GM12865 (cell line): ENCODE data around the gene CARD11.

Experiments used
- DNase-seq: peaks from one replicate; pipeline ENCODE4 v3.0.0; 2010; ENCODE audit warnings: low read depth
- H3K4me3 ChIP-seq: 2 replicates; pipeline ENCODE4 v1.5.1; 2011; ENCODE audit warnings: mild to moderate bottlenecking, low read depth, low read length, control low read depth
- CTCF ChIP-seq: IDR thresholded peaks from 2 replicates; pipeline ENCODE4 v1.5.1; 2011; ENCODE audit warnings: low read length, control low read depth, low read depth, inconsistent platforms; ENCODE audit not compliant: insufficient read depth; ENCODE audit errors: missing control alignments

Gene CARD11

GRCh38 chr7:2904202-2904601, 139.5 kb downstream of the CARD11 start:
- no peak for TF ChIP-seq CTCF
- DNase-seq: no peak
- no peak overlapping the region for H3K4me3 ChIP-seq

DNA sequence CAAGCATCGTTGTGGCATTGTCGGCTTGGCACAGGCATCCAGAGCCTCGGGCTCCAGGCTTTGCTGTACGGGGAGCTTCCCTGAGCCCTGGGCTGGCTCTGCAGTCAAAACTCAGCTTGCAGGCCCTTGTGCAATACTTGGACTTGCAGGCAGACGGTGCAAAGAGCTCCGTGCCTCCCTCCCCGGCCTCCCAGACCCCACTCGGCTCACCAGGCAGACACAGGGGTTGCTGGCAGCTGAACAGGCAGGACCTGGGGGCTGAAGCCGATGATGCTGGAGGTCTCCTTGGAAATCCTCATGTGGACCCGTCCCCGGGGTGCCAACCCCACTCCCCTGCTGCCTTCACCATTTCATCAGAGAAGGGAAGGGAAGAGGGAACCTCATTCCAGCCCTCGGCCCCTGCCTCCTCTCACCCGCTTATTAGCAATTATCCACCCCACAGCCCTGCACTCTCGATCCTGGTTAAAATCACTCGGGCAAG, 139.9 kb downstream of the CARD11 start:
- TF ChIP-seq CTCF: no peak
- no peak overlapping the region for H3K4me3 ChIP-seq
- DNase-seq: no peak

DNA sequence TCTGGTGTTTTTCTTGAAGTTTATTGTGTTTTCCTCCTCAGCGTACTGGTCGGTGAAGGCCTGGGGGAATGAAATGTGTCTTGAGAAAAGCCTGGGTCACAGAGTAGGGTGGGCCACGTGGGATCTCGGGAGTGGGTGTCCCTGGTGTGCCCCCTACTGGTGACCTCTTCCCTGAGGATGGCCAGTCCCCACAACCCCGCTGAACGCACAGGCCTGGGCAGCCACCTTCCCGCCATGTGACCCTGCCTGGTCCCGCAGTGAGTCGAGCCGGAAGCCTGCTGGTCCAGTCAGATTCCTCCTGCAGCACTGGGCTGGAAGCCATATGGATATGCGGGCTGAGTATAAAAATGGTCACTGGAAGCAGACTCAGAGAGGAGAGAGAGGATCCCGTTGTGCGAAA, 146.6 kb downstream of the CARD11 start:
- H3K4me3 ChIP-seq: no peak overlapping the region
- DNase-seq: no peak
- TF ChIP-seq CTCF: no peak

GRCh38 chr7:2896131-2896530, 147.5 kb downstream of the CARD11 start:
- no peak for DNase-seq
- TF ChIP-seq CTCF: no peak
- H3K4me3 ChIP-seq: no peak overlapping the region

DNA sequence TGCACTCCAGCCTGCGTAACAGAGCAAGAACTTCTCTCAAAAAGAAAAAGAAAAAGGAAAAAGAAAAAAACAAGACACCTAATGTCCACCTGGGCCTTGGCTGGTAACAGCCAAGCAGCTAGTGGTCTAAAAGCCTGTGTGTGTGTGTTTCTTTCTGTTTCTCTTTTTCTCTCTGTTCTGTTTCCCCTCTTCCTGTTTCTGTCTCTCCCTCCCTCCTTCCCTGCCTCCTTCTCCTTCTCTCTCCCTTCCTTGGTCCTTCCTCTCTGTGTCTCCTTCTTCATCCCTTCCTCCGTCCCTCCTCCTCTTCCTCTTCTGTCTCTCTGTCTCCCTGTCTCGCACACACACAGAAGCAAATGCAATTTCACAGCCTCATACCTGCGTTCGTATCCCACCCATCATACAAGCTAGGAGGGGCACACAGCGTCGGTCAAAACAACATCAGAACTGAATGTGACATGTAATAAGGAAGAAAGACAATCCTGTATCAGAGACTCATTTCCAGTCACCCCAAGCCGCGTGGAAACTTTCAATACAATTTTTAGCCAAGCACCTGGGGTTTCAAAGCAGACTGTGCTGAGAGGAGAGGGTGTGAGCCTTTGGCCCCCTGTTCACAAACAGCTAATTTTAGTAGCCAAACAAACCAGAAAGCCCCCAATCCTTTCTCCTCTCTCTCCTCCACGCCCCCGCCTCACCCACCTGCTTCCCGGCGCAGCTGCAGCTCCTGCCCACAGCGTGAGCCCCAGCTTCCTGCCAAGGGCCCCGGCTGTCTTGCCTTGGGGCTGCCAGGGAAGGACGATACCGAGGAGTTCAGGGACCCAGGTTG, 149.3 kb downstream of the CARD11 start:
- TF ChIP-seq CTCF: no peak
- DNase-seq: peak; percentile 83
- peak overlapping the region; percentile 59 for H3K4me3 ChIP-seq

DNA sequence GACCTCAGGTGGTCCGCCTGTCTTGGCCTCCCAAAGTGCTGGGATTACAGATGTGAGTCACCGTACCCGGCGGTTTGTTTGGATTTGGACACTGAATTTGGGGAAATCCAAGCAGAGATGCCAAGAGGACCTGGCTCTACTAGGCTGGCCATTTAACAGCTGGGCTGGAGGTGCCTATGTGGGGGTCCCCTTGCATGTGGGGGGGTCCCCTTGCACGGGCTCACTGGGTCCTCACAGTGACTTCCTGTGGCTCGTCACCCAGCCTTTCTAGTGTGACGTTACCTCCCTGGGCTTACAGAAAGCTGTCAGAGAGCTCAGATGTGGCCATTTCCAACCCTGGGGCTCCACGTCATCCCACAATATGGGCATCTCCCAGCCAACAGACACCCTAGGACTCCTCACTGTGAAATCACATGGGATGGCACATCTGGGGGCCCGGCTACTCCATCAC, 150.2 kb downstream of the CARD11 start:
- peak; percentile 23 for DNase-seq
- peak overlapping the region; percentile 59; the same call in 1 of the 2 replicates for H3K4me3 ChIP-seq
- no peak for TF ChIP-seq CTCF
